NCI-H1092 (cell line): Measurements from ENCODE around the gene SLC38A8.
A peak's percentile ranks its signal among the peaks of the same experiment; 100 is the strongest.

Source experiments
- DNase-seq: peaks from one replicate; lab custom pipeline; 2025; lab: John Stamatoyannopoulos, UW

Gene SLC38A8

GRCh38 chr16:83996481-83997252 lies 45.9 kb downstream of the SLC38A8 start:
- DNase-seq, result no peak

- peak; percentile 78 for DNase-seq
Measured at GRCh38 chr16:83995754-83996153, 46.8 kb downstream of the SLC38A8 start.

GRCh38 chr16:83994703-83995102 lies 47.9 kb downstream of the SLC38A8 start:
- no peak for DNase-seq

GRCh38 chr16:83994087-83994486 lies 48.5 kb downstream of the SLC38A8 start:
- DNase-seq, result no peak

- no peak for DNase-seq
Measured at GRCh38 chr16:83992624-83993023, 50.0 kb downstream of the SLC38A8 start.

- DNase-seq, result no peak
Measured at GRCh38 chr16:83990492-83990891, 52.1 kb downstream of the SLC38A8 start.

- DNase-seq, result peak; percentile 29
Measured at GRCh38 chr16:83989300-83989699, 53.3 kb downstream of the SLC38A8 start.

- no peak for DNase-seq
Measured at GRCh38 chr16:83983491-83983890, 59.1 kb downstream of the SLC38A8 start.

- DNase-seq, result no peak
Measured at GRCh38 chr16:83981799-83982198, 60.8 kb downstream of the SLC38A8 start.

- no peak for DNase-seq
Measured at GRCh38 chr16:83980794-83981193, 61.8 kb downstream of the SLC38A8 start.

GRCh38 chr16:83979441-83979840 lies 63.2 kb downstream of the SLC38A8 start:
- no peak for DNase-seq

GRCh38 chr16:83978401-83978904 lies 64.1 kb downstream of the SLC38A8 start:
- DNase-seq, result no peak

GRCh38 chr16:83977056-83977815 lies 65.4 kb downstream of the SLC38A8 start:
- no peak for DNase-seq

- DNase-seq, result no peak
Measured at GRCh38 chr16:83975590-83976260, 66.9 kb downstream of the SLC38A8 start.

- no peak for DNase-seq
Measured at GRCh38 chr16:83974475-83974874, 68.1 kb downstream of the SLC38A8 start.

GRCh38 chr16:83973581-83974385 lies 68.8 kb downstream of the SLC38A8 start:
- DNase-seq, result no peak

GRCh38 chr16:83973077-83973476 lies 69.5 kb downstream of the SLC38A8 start:
- DNase-seq, result no peak

- no peak for DNase-seq
Measured at GRCh38 chr16:83972256-83973008, 70.2 kb downstream of the SLC38A8 start.

- DNase-seq, result no peak
Measured at GRCh38 chr16:83971165-83972130, 71.1 kb downstream of the SLC38A8 start.

GRCh38 chr16:83970430-83970815 lies 72.2 kb downstream of the SLC38A8 start:
- DNase-seq, result no peak
